HG03103 (cell line): Measurements from ENCODE around the gene RPN2.

Experiments used
- ATAC-seq: cut with Tn5 transposase; IDR thresholded peaks from one replicate; pipeline ENCODE4 v1.9.1; 2021; ENCODE audit warnings: low read depth; ENCODE audit not compliant: unreplicated experiment

The RPN2 gene

DNA sequence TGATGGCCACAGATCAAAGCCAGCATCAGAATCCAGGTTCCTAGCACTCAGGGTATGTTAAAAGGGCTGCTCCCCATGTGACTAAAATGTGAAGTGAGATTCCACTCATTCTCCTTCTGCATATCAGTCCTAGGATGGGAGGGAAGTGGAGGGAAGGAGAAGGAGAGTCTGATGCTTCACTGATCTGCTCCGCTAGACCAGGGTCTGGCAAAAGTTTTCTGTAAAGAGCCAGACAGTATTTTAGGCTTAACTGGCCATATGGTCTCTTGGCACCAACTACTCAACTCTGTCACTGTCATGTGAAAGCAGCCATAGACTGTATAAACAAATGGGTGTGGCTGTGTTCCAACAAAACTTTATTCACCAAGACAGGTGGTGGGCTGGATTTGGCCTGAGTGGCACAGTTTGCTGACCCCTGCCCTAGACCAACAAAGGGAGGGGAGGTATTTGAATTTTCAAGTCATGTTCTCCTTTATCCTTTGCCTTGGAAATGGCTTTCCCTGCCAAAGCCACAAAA, 59.9 kb downstream of the RPN2 start:
- ATAC-seq = no peak

DNA sequence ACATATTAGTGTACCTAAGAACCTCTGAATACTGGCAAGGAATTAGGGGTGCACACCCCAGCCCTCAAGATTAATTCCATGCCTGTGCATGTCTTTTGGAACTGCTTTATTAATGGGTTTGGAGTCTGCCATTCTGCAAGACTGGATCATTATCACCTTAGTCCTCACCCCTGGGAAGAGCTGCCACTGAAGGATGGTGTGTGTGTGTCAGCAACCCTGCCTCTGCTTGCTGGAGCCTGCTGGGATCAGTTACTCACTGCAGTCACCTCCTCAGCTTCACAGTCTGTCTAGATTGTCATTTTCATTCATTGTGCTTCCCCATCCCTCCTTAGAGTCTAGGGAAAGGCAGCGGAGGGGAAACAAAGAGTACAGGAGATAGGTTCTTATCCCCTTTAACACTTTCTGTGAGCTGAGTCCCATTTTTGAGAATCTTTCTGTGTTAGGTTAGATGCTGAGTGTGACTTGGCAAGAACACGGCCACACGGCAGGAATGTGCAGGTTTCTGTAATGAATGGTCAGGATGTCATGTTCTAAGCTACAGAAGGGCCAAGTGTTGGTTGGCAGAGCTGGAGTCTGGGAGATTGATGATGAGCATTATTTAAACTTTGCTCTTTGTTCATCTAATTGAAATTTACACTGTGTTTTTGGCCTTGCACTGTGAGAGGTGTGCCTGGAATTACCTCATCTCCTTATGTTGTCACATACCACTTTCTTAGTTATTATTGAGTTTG, 61.4 kb downstream of the RPN2 start:
- no peak for ATAC-seq

GRCh38 chr20:37242503-37242902, 63.4 kb downstream of the RPN2 start:
- no peak for ATAC-seq

- no peak for ATAC-seq
These were observed 64.2 kb downstream of the RPN2 start for GRCh38 chr20:37243076-37243936.

GRCh38 chr20:37243937-37244571, 64.9 kb downstream of the RPN2 start:
- ATAC-seq = no peak

DNA sequence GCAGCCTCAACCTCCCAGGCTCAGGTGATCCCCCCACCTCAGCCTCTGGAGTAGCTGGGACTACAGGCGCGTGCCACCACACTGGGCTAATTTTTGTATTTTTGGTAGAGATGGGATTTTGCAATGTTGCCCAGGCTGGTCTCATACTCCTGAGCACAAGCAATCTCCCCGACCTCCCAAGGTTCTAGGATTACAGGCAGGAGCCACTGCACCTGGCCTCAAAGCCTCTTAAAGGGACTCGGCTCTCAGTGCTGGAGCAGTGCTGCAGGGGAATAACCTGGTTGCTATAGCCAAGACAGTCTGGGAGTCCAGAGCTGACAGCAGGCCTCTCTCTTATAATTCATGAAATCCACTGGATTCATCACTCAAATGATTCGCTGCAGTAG, 65.4 kb downstream of the RPN2 start:
- ATAC-seq = no peak

- no peak for ATAC-seq
These were observed 66.4 kb downstream of the RPN2 start for GRCh38 chr20:37245216-37246150.

DNA sequence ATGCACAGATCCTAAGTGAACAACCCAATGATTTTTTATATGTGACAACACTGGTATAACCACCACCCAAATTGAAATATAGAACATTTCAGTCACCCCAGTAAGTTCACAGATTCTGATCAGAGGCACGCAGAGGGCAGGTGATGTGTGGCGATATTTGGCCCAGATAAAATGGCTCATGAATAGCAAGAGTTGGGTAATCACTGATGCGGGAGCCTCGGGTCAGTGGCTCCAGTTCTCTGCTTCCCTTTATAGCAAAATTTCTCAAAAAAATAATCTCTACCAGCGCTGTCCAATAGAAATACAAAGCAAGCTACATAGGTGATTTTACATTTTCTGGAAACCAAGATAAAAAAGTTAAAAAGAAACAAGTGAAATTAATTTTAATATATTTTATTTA, 67.6 kb downstream of the RPN2 start:
- no peak for ATAC-seq

GRCh38 chr20:37247547-37247946, 68.4 kb downstream of the RPN2 start:
- no peak for ATAC-seq

- no peak for ATAC-seq
These were observed 70.2 kb downstream of the RPN2 start for GRCh38 chr20:37249304-37249703.

DNA sequence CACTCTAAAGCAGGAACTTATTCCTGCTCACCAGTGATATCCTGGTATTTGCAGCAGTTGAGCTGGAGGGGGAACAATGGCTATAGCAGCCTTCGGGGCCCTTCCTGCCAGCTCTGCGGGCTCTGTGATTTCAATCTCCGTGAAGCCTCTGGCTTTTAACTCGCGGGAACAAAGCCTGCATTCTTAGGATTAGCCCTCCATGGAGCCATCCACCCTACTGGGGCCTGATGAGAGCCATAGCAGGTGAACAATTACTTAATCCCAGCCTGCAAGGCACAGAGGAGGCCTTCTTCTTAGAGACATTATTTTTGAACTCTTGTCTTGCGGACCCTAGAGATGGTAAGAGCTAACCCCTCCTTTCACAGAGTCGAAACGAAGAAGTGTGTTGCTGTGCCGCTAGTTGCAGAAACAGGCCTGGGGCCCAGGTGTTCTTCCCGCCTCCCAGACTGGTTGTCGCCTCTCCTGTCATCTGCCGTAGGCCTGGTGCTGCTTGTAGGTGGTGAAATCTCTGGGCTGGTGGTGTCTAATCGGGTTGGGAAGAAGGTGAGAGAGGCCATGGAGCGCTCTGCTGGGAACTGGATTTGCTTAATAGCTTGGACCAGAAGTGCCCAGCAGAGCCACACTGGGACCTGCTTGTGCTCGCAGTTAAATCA, 72.8 kb downstream of the RPN2 start:
- ATAC-seq = no peak

DNA sequence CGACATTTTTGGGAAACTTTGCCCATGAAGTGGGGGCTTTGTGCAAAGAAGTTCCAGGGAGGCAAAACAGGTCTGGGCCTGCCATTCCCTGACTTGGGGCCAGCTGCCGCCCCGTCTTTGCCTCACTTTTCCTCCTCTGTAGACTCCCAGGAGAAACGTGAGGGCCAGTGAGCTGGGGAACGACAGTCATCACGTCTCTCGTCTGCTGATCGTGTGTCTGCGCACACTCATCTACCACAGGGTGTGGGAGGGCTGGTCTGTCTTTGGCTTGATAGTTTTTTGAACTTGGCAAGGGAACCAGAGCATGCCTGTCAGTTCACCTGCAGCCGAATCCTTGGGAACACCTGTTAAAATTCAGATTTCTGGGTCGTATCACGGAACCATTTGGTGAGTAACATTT, 74.0 kb downstream of the RPN2 start:
- no peak for ATAC-seq

- no peak for ATAC-seq
These were observed 75.2 kb downstream of the RPN2 start for GRCh38 chr20:37254114-37254878.

DNA sequence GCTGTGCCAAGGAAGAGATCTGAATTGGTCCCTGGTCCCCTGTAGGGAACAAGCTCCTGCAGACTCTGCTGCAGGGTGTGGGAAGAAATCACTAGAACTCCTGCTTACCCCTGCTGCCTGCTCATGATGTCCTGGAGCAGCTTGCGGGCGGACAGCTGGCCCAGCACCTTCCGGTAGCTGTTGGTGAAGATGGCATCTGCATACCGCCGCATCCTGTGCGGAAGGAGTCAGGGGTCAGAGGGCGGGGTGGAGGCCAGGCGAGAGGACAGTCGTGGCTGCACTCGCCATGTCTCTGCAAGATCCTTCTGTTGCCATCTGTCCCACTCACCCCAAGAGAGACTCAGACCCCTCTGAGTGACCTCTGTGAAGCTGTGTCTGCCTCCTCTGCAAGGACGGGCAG, 77.2 kb downstream of the RPN2 start:
- ATAC-seq = no peak

GRCh38 chr20:37257530-37257929, 78.4 kb downstream of the RPN2 start:
- ATAC-seq = no peak

DNA sequence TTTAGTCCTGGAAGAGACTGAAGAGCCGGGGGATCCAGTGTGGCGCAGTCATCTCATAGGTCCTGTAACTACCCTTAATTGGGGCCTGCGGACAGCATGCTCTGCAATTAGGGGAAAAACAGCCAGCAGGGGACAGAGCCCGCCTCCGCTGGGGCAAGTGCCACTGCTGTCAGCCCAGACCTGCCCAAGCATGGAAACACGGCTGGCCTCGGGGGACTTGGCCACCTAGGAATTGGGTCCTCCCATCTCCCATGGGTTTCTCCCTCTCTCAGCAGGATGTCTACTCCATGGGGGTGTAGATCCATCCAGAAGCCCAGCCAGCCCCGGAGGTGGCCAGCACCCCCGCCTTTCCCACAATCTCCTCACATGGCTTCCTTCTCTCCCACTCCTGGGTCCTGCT, 78.9 kb downstream of the RPN2 start:
- no peak for ATAC-seq

DNA sequence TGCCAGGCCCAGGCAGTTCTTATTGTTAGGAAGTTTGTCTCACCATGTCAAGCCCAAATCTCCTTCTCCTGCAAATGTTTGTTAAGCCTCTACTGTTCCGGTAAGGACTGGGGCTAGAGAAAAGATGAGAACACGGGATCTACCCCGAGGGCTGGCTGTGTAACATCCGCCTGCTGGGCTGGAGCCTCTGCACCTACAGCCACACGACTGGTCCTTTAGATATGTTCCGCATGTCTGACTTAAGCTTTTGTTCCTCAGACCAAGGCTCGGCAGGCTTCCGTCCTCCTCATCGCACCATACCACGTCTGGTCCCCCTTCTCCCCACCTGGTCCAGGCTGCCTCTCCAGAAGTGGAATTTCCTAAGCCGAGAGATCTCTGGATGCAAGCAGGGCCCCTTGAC, 79.9 kb downstream of the RPN2 start:
- no peak for ATAC-seq

DNA sequence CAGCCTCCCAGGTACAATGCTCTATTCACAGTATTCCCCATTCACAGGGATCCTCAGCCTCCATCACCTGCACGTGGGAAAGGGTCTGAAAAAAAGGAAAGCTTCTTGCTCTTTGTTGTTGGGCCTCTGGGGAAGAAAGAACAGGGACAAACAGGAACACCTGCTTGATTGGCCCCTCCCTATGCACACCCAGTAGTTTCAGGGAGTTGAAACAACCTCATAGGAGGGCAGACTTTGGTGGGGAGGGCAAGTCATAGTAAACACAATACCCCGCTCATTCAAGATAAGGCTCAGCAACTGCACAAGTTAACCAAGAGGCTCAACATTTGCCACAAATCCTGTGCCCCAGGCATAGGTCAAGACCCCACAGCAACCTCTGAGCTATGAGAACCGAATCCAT, 80.7 kb downstream of the RPN2 start:
- no peak for ATAC-seq

GRCh38 chr20:37260923-37261322, 81.8 kb downstream of the RPN2 start:
- no peak for ATAC-seq
